Measurements from ENCODE around the gene CBR4.
A peak's percentile ranks its signal among the peaks of the same experiment; 100 is the strongest.
"Not testable (repeated sequence)": the region's sequence is repeated elsewhere in the genome, so short reads cannot be mapped to it uniquely, and the experiment has no call there.

The CBR4 gene
- 14.1 reads per million, percentile 39 among the genes with 10 or more reads in this experiment for total RNA-seq

DNA sequence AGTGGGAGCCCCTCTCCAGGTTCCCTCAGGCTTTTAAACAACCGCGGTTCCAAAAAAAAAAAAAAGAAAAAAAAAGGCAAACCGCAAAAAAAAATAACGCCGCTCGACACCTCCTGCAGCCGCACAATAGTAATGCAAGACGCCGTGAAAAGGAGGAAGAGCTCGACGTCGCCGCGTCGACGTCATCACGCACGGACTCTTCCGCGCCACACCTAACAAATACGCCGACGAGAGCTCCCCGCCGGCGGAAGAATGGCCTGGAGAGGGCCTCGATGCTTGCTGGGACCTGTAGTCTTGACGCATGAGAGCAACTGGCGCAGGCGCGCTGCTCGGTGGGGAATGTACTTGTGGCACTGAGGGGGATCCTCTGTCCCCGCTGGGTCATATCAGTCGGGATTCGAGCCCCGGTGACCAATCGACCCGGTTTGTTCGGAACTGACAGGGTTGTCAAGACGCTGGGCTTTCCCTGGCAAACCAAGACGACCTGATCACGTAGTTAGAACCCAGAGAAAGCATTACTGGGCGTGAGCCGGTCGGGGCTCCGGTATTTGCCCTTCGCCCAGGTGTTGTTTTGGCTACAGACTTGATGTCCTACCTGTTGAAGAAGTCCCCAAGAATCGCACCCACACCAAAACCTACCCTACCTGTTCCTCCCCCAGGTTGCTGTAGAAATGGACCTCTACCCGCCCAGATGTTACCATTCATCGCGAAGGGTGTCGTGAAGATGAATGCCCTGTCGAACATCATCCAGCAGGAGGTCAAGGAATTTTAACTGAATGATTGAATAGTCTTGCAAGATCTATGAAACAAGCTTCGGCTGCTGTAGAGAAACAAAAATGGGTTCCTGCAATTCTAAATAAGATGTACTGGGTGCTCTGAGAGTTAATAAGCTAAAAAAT lies at the start of gene CBR4:
CBR4 (minus strand) TSS at position 131 of the 899 bp plus-strand sequence. CDS start 166 bp downstream, outside the sequence.
- DNase-seq = peak; percentile 94

DNA sequence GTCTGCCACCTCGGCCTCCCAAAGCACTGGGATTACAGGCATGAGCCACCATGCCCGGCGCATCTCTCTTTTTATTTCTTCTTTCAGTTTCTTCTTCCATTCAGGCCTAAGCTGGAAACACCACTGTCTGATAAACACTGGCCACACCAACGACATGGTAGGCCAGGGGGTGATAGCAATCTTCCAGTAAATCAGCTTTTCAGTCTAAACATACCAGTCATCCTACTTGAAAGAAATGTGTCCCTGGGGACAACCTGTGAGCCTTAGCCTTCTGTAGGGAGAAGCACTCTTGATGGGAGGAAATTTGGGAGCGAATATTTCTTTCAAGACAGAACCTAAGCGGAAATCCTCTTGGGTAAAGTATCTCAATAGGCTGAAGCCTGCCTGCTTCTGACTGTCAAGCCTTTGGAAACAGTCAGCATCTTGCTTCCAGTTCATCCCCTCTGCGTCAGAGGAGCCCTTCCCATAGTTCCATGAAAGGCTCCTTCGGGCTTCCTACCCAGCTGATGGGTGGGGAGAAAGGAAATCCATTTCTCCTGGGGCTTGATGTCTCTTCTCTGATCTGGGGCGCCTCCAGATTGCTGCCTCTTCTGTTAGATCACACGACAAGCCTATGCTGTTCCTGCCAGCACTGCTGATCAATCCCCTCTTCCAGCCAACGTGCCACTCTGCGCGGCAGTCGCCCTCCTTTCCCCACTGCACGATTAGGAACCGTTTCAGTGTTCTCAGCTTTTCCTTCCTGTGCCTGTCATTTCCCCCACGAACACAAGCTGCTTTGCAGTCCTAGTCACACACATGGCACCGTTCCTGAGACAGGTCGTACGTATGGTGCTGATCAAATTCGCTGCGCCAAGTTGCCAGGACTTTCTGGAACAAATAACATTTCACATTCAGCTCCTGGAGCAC lies 49.5 kb upstream of the CBR4 start:
- DNase-seq = no peak

DNA sequence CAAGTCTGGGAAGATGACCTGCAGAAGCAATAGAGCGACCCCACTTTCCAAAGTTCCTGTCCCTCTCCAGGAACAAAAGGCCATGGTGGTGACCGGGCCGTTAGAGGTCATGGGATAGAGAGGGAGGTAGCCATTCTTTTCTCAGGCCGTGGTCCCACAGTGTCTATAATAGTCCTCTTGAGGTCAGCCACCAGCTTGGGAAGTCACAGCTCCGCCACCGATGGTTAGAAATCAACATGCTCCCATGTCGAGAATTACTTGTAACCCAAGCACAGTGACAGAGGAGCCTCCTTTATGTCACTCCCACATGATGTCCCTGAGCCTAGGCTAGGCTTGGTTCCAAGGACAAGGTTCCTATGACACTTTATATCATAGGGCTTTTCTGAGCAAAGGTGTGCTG lies 48.3 kb upstream of the CBR4 start:
- DNase-seq = no peak

DNA sequence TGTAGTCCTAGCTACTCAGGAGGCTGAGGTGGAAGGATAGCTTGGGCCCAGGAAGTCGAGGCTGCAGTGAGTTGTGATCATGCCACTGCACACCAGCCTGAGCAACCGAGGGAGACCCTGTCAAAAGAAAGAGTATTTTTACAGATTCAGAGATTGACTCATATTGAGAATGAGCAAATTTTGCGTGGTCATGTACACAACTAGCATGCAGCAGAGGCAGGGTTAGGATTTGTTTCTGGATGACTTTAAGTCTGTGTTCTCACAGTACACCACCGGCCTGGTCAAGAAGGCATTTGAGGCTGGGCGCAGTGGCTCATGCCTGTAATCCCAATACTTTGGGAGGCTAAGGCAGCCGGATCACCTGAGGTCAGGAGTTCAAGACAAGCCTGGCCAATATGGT lies 44.8 kb upstream of the CBR4 start:
- no peak for DNase-seq

DNA sequence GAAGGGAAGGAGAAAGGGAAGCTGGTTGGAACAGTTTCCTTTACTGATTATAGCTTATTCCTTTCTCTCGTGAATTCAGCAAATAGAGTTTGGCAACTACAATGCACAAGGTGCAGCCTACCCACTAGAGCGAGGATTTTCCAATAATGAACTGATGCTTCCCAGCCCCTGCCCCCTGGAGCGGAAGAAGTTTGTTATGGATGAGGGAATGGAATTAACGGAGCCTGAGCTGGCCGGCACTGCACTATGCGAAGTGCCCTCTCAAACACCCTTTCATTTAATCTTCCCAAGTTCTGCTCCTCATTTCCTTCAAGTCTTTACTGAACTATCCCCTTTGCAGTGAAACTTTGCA lies 42.5 kb upstream of the CBR4 start:
- DNase-seq = no peak

GRCh38 chr4:169051761-169052593 lies 41.9 kb upstream of the CBR4 start:
- DNase-seq = no peak

DNA sequence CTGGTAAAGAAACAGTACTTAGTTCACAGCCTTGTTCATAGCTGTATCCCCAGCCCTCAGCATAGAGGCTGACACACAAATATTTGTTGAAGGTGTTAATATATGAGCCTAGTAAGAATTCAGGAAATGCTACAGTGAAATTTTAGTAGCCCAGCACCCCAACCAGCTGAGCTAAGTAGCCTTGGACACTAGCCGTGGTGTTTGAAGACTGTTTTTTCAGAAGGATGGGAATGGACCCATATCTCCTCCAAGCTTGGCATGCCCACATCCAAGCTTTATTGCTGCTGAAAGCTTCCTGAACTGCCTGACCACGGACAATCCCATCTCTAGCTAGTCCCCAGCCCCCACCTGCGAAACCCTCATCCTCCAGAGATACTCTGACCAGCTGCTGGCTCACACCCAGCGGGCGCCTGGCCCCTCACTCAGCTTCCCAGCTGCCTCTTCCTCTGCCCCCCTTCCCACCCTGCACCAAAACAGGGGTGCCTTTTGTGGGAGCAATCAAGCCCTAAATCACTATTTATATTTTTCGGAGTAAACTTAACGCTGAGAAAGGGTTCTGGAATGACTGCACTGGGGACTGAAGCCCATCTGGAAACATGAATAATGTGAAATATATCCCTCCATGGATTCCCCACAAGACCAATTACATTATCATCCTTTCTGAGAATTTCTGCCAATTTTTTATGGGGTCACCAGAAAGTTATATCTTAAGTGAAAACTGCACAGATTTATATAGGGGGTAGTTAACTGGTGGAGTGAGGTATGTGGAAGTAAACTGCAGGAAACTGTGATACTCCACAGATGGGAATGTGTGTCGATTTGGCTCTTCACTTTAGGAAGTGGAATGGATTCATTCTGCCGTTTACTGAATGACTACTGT lies 41.1 kb upstream of the CBR4 start:
- no peak for DNase-seq

DNA sequence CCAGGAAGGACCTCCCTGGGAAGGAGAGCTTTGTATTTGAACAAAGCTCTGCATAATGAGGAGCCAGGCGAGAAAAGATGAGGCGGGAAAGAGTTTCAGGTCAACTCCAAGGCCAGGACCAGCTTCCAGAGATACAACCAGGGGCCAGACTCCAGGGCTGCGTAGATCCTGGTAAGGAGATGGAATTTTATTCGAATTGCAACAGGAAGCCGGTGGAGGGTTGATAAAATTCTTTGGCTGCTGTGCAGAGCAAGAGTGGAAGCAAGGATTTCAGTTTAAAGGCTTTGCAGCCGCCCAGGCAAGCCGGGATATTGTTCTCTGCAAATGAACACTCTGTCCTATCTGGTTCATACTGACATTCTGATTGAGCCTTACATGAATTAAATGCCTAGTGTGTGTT lies 40.2 kb upstream of the CBR4 start:
- no peak for DNase-seq

GRCh38 chr4:169048868-169049414 lies 38.9 kb upstream of the CBR4 start:
- no peak for DNase-seq

GRCh38 chr4:169047956-169048355 lies 37.9 kb upstream of the CBR4 start:
- DNase-seq = no peak

GRCh38 chr4:169045862-169046584 lies 36.0 kb upstream of the CBR4 start:
- no peak for DNase-seq

- no peak for DNase-seq
Observed at GRCh38 chr4:169044714-169045447, 34.8 kb upstream of the CBR4 start.

- no peak for DNase-seq
Observed at GRCh38 chr4:169042608-169043007, 32.6 kb upstream of the CBR4 start.

GRCh38 chr4:169040559-169041261 lies 30.7 kb upstream of the CBR4 start:
- no peak for DNase-seq

GRCh38 chr4:169039251-169039954 lies 29.3 kb upstream of the CBR4 start:
- DNase-seq = no peak

GRCh38 chr4:169037506-169037905 lies 27.5 kb upstream of the CBR4 start:
- DNase-seq = no peak

GRCh38 chr4:169035871-169036620 lies 26.0 kb upstream of the CBR4 start:
- DNase-seq = not testable (repeated sequence)

DNA sequence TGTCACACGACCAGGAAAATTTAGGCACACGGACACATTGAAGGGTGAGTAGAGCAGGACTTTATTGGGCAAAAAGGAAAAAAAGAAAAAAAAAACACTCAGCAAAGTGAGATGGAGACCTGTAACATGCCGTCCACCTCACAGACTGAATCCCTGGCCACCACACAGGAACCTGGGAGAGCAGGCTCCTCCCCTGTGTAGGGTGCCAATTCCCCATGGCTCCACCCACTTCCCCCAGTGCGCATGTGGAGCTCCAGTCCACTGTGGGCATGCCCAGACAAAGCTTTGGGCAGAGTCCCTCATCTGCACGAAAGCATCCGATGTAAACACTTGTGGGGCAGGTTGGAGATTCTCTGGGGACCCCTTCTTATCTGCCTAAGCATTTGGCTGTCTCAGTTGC lies 23.6 kb upstream of the CBR4 start:
- DNase-seq = no peak

Data from effector CD4-positive, alpha-beta T cell (primary cell).